A172 (cell line): ENCODE results near the gene PPP1R36. TPM values are rescaled to one million over a fixed set of nuclear protein-coding genes. Genes with fewer than 3 reads are reported as not detected.
"Not testable (repeated sequence)": the region's sequence is repeated elsewhere in the genome, so short reads cannot be mapped to it uniquely, and the experiment has no call there.

Experiments used
- DNase-seq: peaks from one replicate; pipeline ENCODE4 v3.0.0-alpha.2; 2015; ENCODE audit warnings: low spot score
- total RNA-seq: library from RNA; depleted of rRNA; stranded (reverse); fragments of >200 nt; shearing (Covaris generic); gene quantifications from 2 replicates; pipeline ENCODE4 v1.2.3, GENCODE V29; 2014; rRNA removed

PPP1R36 gene, protein sequence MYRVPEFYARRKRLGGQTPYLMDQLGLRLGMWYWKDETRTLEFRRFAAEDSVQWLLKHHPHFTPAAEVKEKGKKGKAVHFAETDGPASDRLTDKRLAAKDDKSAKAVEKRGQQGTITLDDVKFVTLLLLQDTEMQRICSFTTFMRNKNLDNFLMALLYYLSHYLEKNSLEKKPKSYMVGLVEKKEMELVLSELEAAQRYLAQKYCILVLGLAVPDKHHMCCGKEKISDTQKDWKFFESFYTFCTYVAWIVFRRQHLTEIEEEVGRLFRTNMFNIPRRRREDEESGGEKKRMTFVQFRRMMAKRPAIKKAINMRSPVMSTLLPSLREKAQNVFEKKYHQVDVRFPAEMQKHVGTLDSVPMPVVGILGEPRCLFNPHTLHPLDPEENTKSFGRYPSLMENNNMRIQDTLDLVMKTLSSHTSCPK
- total RNA-seq, result 0.69 TPM in 1 of 2 replicates, not detected in the other

DNA sequence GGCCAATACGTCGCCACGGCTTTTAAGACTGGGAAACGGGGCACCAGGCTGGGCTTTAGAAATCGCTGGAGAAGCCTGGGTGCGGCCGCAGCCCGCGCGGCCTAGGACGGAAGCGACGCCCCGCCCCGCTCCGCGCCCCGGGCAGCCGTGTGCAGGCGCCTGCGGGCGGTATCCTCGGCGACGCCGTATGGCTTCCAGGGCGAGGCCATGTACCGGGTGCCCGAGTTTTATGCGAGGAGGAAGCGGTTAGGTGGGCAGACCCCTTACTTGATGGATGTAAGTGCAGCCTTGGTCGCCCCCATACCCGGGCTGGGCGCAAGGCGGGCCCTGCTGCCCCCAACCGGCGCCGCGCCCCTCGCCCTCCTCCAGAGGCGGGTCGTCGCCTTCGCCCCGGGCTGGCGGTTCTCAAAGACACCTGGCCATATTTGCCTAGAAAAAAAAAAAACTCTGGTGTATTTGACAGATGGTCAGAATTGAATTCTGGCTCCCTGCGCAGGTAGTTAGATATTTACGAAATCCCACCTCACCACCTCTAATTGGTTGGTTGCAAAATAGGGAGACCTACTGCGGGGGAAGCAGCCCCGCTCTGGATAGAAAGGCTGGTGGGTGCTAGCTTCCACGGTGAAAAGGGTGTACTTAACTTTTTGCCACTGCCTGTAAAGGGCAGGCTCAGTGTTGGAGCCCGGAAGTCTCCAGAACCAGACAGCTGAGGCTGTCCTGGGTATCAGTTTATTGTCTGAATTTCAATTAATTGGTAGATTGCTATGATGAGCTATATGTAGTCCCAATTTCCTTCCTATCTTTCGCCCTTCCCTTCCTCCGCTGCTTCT lies at the start of gene PPP1R36:
Gene PPP1R36, plus strand, starts transcription at position 171 of the 830 bp plus-strand sequence. Its CDS starts 37 bp downstream, at position 208.
- DNase-seq, result no peak

DNA sequence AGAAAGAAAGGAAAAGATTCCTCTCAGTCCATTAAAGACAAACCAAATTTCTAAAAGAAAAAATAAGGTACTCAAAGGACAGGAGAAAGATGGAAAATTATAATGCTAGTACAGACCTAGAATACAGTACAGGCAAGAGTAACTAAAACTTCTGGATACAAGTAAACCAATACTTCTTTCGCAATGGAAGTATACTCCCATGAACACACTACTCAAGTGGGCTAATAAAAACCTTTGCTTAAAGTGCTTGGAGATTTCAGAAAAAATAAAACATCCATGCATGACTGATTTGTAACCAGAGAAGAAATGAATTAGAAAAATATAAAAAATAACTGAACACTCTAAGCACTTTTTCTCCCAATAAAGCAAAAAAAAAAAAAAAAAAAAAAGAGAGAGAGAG lies 49.7 kb upstream of the PPP1R36 start:
- no peak for DNase-seq

DNA sequence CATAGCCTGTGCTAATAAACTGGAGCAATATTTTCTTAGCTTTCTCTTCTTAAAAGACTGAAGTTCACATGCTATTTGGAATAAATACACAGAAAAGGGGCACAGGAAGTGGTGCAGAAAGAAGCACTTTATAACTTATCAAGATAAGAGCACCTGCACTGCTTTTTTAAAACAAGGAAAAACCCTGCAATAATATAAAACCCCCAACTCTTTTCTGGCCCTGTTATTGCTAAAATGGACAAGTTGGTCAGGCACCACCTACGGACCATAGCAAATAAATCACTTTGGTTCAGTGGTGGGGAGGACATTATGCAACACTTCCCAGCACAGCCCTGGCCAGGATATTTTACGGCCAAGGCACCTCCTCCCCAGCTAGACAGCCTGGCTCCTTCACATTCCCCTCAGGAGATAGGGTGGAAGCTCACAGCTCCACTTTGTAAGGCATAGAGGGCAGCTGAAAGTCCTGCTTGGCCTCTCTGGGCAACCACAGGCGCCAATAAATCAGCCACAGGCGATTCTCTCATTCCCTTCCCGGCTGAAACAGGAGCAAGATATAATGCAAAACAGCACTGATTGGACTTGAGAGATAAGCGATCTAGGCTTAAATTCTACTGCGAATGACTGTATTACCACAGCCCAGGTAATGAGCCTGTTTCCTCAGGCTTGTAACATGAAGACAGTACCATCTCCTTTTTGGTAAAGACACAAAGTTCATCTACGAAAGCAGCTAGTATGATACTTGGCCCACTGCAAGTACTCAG lies 48.2 kb upstream of the PPP1R36 start:
- DNase-seq, result peak; percentile 85

DNA sequence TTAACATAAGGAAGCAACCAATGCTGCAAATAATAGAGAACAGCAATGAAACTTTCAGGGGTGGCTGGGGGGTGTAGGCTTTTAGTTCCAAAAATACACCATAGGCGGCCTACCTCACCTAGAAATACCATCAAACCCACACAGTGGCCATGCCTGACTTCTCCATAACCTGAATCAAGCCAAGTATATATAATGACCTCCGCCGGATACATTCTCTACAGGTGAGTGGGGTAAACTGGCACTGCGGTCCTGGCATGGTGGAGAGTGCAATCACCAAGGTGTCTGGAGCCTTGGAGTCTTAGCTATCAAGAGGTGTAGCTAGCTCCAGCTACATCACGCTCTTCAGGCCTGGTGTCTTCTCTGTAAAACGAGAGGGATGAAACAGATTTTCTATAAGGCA lies 47.3 kb upstream of the PPP1R36 start:
- no peak for DNase-seq

DNA sequence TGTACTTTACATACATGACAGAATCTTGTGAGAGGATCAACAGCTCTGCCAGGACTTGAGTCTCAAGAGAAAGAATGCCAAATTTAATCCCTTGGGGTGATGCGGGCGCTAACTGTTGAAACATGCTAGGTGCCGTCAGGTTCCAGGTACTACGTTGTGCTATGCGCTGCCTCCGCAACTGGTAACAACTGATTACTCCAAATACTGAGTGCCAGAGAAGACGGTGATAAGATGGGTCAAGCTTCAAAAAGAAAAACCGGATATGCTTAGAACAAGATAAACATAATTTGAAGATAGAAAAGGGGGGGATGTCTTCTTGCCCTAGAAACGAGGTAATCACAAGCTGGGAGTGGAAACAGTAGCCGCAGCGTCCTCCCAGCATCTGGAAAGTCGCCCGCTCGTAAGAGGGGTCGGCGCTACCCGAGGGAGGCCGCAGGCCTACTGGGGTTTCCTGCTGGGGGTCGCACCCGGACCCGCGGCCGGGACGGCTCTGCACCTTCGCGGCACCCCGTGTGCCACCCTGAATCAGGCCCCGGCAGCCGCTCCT lies 46.8 kb upstream of the PPP1R36 start:
- DNase-seq, result no peak

DNA sequence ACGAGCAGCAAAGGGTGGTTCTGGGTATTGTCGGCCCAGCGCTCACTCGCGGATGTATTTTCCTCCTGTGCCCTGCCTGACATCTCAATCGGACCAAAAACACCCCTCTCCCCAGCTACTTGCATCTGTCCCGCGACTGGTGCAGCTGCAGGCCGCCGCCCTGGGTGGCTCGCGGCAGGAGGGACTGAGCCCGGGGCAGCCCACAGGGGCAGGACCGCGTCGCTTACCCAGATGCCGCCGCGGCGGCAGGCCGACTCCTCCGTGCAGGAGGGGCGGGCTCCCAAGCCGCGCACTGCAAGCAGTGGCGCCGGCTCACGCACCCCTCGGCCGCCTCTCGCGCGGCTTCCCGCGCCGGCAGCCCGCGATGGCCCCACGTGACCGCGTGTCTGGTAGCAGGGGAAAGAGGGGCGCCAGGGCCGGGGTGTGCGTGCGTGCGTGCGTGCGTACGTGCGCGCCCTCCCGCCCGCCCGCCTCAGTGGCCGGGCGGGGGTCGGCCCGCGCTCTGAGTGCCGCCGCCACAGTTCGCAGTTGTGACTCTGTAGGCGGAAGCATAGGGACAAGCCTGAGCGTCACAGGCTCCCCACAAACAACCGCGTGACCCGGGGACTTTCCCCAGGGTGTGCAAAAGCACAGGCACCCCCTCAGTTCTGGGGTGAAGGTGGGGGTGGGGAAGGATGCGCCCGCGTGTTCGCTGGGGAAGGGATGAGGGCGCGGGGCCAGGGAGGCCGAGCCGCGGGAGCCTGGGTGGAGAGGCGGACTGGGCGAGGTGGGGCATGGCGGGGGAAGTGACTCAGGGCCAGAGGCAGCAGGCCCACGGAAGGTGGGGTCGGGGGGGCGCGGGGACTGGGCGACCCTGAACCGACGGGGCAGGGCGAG lies 46.1 kb upstream of the PPP1R36 start, which contains the start of gene ZBTB25:
Gene ZBTB25, minus strand, starts transcription at position 405 of the 876 bp plus-strand sequence. CDS start 13,305 bp downstream, outside the sequence.
- DNase-seq, result peak; percentile 64

DNA sequence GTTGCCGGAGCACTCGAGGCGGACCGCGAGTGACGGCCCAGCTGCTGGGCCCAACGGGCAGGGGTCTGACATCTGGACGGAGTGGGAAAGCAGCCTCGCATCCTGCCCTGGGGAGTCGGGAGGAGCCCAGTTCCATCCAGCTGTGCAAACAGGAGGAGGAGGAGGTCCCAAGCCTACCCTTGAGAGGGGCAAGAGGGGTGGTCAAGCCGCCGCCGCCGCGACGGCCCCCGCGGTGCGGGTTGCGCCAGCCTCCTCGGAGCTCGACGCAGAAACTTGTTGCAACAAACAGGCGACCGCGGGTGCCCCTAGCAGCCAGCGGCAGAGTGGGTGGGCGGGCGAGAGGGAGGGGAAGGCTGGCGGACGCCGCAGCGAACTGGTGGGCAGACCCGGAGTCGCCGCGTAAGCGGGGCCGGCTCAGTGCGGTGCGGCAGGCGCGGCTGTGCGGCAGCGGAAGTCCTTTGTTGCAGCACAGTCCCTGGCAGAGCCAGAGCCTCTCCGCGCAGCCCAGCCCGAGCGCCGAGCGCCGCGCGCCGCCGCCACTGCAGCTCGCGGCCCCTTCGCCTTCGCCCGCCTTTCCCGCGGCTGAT lies 45.4 kb upstream of the PPP1R36 start, which contains the start of gene ZBTB1:
Gene ZBTB1, plus strand, starts transcription at position 461 of the 587 bp plus-strand sequence. CDS start 16,735 bp downstream, outside the sequence.
- DNase-seq, result peak; percentile 44

DNA sequence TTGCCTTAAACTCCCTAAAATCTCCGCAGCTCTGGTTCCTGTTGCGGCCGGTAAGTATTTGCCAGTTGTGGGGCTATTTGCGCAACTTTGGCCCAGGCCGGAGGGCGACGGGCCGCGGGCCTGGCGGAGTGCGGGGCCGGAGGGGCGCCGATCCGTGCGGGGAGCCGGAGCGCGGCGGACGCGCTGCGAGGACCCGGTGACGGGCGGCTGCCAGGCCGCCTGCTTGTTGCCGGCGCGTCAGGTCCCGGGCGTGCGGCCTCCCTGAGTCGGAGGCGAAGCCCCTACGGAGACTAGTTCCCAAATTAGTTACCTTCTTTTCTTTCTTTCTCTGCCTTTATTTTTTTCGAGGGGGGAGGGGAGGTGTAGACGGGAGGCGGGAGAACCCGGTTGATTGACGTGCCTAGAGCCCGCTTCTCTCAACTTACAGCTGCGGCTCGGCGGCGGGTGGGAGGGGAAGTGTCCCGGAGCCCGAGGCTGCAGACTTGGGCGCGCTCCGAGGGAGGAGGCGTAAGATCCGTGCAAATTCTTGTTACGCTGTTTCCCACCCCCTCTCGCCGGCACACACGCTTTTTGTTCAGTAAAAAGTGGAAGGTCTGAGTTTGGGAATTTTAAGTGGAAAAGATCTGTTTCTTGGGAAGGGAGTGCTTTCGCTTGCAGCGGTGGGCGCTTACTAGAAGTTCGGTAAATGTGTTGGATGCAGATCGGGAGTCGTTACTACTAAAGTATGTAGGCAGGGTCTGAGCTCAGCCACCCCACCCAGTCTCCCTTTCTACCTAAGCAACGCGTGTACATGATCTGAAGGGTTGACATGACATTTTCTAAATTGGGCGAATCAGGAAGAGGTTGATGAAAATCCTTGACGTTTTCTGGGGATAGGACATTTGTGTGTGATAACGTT lies 44.6 kb upstream of the PPP1R36 start:
- peak; percentile 58 for DNase-seq

DNA sequence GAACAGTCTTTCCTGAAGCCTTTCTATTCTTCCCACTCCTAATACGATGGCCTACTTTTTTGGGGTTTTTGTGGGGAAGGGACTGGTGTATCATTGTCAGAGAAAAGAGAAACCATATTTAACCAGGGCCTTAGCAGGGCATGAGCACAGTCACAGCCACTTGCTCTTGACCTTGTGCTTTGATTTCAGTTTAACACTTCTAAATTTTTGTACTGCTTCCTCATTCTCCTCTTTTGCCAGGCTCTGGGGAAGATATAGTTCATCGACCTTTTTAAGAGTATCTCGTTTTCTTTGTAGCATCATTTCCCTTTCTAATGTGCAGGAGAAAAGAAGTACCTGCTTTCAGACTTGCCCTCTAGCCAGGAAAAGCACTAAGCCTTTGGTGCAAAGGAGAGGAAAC lies 43.0 kb upstream of the PPP1R36 start:
- no peak for DNase-seq

DNA sequence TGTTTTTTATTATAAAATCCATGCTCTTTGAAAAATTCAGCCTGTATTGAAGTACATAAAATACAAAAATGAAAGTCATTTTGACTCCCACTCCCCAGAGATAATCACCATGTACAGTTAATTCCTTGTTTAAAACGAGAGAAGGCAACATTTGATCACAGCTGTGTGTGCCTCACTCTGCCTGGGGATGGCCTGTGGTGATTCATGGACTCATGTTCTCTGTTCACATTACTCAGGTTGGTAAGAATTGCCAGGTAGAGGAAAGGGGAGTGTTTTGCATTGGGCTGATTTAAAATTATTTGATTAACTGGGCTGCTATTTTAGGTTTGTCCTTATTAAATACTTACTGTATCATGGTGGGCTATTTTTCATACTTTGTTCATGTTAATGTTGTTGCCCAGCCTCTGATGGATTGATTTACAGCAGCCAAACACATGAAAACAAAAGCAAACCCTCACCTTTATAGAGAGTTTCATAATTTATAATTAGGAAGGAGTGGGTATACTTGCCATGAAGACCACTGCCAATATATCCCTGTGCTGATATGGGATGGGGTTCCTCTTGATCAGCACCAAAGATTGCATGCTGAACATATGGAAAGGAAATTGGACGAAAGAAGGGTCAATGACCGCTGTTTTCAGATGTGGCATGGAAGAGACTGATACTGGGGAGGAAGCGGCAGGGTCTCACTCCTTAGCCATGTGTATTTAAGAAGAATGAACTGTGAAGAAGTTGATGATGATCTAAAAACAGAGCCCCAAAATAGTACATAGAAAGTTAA lies 42.2 kb upstream of the PPP1R36 start:
- DNase-seq, result peak; percentile 16

DNA sequence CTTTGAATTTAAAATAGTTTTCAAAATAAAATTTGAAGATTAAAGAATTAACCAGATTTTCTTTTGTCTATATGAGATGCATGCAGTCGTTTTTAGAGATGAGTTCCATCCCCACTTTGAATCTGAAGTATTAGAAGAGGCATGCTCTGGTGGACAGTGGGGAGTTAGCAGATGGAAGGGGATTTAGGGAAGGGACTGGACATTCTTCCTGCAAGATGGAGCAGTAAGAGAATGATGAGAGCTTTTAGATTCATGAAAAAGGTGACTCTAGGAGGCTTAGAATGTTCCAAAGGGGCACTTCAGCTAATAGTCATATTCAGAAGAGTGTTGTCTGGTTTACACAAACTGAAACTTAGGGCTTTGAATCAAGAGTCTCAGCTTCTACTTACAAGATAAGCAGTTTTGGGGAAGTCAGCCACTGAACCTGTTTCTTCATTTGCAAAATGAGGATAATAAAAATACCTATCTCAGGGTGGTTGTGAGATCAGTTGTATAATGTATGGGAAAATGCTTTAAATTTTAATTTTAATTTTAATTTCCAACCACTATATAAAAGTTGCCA lies 41.5 kb upstream of the PPP1R36 start:
- no peak for DNase-seq

DNA sequence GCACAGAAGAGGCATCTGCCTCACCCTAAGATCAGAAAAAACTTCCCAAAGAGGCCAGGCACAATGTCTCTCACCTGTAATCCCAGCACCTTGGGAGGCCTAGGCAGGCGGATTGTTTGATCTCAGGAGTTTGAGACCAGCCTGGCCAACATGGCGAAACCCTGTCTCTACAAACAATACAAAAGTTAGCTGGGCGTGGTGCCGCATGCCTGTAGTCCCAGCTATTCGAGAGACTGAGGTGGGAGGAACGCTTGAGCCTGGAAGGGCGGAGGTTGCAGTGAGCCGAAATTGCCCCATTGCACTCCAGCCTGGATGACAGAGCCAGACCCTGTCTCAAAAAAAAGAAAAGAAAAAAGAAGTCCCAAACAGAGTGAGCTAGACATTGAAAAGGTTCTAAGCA lies 40.7 kb upstream of the PPP1R36 start:
- no peak for DNase-seq

DNA sequence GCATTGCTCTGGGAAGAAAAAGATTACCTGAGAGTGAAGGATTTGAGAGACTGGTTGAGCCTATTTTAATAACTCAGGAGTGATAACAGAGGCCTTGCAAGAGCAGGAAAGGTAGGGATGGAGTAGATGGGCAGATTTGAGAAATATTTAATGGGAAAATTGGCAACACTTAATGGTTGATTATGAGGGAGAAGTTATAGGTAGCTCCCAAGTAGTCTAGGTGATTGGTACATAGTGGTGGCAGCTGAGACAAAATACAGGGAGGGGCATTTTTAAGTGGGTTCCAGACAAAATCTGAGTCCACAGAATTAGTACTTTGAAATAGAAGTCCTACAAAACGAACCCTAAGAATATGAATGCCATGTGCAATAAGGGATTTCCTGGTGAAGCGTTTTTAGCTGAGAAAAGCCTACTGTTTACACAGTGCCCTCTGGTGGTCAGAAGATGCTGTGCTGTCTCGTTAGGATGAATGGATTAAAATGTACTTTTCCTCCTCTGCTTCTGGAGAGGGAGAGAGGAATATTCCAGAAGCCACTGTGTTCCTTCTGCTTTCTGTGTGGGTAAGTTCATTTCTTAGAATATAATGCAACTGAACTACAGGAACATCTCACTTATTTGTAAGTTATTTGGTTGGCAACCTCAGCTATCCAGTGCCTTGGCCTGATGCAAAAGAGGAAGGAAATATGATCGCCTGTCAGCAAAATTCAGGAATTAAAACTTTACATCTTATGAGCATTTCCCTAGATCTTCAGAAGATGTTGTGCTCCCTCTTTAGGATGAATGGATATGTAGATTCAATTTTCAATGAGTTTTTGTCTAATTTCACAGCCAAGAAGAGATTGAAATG lies 38.7 kb upstream of the PPP1R36 start:
- peak; percentile 40 for DNase-seq

DNA sequence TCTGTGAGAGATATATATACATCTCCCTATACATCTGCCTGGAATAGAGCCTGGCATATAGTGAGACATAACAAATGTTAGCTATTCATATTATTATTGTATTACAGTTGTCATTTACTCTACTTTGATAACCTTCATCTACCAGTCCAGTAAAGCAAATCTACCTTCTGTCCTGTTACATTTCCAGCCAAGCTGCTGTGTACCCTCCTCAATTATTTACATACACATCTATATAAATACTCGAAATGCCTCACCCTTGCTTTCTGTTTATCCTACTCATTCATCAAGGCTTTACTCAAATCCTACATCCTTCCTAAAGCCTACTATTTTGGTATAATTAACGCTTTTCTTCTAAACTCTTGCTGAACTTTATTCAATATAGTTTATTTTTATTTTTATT lies 36.5 kb upstream of the PPP1R36 start:
- DNase-seq, result no peak

DNA sequence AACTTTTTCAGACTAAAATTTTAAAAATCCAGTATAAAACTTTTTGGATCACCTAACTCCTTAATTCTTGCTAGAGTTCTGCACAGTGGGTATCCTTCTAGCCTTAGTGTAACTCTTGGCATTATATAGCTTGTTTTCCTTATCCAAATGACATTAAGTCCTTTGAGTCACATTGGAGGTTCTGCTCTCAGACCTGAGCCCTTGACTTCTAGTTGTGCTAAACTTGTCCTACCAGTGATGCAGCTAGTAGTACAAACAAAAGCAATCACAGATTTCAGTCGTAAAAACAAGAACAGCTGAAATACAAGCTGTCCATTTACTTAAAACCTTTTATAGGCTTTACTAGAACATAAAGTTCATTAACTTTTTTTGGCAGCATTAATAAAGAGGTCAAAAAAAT lies 34.7 kb upstream of the PPP1R36 start:
- no peak for DNase-seq

DNA sequence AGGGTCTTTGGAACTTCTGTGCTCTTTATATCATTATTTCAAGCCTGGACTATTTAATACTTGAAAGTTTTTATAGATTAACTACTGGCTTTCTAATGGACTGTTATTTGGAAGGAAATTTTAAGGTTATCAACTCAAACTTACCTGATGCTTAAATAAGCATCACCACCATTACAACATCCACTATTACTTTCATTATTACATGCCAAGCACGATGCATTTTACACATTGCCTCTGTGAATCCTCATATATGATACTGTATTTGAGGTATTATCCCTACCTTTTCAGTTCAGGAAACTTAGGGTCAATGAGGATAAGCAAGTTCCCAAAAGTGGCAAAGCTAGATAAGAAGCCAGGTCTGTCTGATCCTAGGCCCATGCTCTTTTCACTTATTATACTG lies 32.8 kb upstream of the PPP1R36 start:
- no peak for DNase-seq

DNA sequence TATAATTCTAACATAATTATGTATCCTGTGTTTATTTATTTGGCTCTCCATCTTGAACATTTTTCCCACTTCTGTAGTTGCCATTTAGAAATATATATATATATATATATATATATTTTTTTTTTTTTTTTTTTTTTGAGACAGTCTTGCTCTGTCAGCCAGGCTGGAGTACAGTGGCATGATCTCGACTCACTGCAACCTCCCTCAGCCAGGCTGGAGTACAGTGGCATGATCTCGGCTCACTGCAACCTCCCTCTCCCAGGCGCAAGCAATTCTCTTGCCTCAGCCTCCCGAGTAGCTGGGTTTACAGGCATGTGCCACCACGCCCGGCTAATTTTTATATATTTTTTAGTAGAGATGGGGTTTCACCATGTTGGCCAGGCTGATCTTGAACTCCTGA lies 32.1 kb upstream of the PPP1R36 start:
- DNase-seq, result not testable (repeated sequence)
